ENCODE results near the gene ARSG. TPM values are rescaled to one million over a fixed set of nuclear protein-coding genes. Genes with fewer than 3 reads are reported as not detected.

The ARSG gene
- total and polyA plus RNA-seq, 2 of the 13 experiments (the other 11 are each of a cell fraction or from before 2014, with no cell fraction given) = 3.7 to 15.2 TPM

GRCh38 chr17:68398691-68399637, 107.7 kb downstream of the ARSG start (continued):
- TF ChIP-seq ZBTB10 (CRISPR knock-in tag; IDR thresholded peaks at IDR 0.05; ENCODE audit: borderline replicate concordance) (no peak), ZNF556 (CRISPR knock-in tag; IDR thresholded peaks at IDR 0.05; ENCODE audit: borderline replicate concordance) (peak; percentile 77; the same call in 1 of the 2 replicates), ATF4 (CRISPR knock-in tag; IDR thresholded peaks at IDR 0.05) (peak in 1 of 2 experiments; percentile 84; a peak in 2 of 4 replicates), ZBTB7B (CRISPR knock-in tag; IDR thresholded peaks at IDR 0.05) (peak; percentile 93), ZZZ3 (CRISPR knock-in tag; IDR thresholded peaks at IDR 0.05; ENCODE audit: borderline replicate concordance) (0 out of 2 replicates have a peak, but pooled peaks have one; percentile 39), FOXO1 (CRISPR knock-in tag; IDR thresholded peaks at IDR 0.05) (peak; percentile 63; the same call in 1 of the 2 replicates), MIER2 (CRISPR knock-in tag; IDR thresholded peaks at IDR 0.05) (0 out of 2 replicates have a peak, but pooled peaks have one; percentile 66), ZNF138 (CRISPR knock-in tag; IDR thresholded peaks at IDR 0.05; ENCODE audit: low read depth) (0 out of 2 replicates have a peak, but pooled peaks have one; percentile 48), ZNF550 (CRISPR knock-in tag; IDR thresholded peaks at IDR 0.05; ENCODE audit: borderline replicate concordance) (peak; percentile 76; the same call in 1 of the 2 replicates), IRF9 (CRISPR knock-in tag; IDR thresholded peaks at IDR 0.05; ENCODE audit: borderline replicate concordance) (peak; percentile 29; the same call in 1 of the 2 replicates), ZFP1 (CRISPR knock-in tag; IDR thresholded peaks at IDR 0.05) (peak; percentile 77; the same call in 1 of the 2 replicates), NONO (IDR thresholded peaks at IDR 0.05) (no peak), NONO (CRISPR knock-in tag; conservative IDR thresholded peaks at IDR 0.05) (0 out of 2 replicates have a peak, but pooled peaks have one; percentile 34), ZMAT5 (CRISPR knock-in tag; IDR thresholded peaks at IDR 0.05; ENCODE audit: borderline replicate concordance, low read depth) (no peak), CHD2 (IDR thresholded peaks at IDR 0.05; ENCODE audit: low read depth, low read length) (peak; percentile 9; the same call in 1 of the 2 replicates), FOXA1 (IDR thresholded peaks at IDR 0.05) (no peak), FOXA1 (CRISPR knock-in tag; IDR thresholded peaks at IDR 0.05) (0 out of 2 replicates have a peak, but pooled peaks have one; percentile 17), ZNF343 (CRISPR knock-in tag; IDR thresholded peaks at IDR 0.05) (0 out of 2 replicates have a peak, but pooled peaks have one; percentile 59), ZNF430 (CRISPR knock-in tag; IDR thresholded peaks at IDR 0.05) (0 out of 2 replicates have a peak, but pooled peaks have one; percentile 50), KDM3A (CRISPR knock-in tag; IDR thresholded peaks at IDR 0.05; ENCODE audit: low read depth) (peak; percentile 87), ZNF574 (CRISPR knock-in tag; IDR thresholded peaks at IDR 0.05) (peak; percentile 53)
